GM12865 (cell line): Measurements from ENCODE around the gene SH3RF2.

ENCODE experiments used
- DNase-seq: peaks from one replicate; pipeline ENCODE4 v3.0.0; 2010; ENCODE audit warnings: low read depth
- H3K4me3 ChIP-seq: 2 replicates; pipeline ENCODE4 v1.5.1; 2011; ENCODE audit warnings: mild to moderate bottlenecking, low read depth, low read length, control low read depth
- TF ChIP-seq, protein P1 (sequence below): IDR thresholded peaks from 2 replicates; pipeline ENCODE4 v1.5.1; 2011; ENCODE audit warnings: low read length, control low read depth, low read depth, inconsistent platforms; ENCODE audit not compliant: insufficient read depth; ENCODE audit errors: missing control alignments

The SH3RF2 gene

GRCh38 chr5:145912019-145912418 lies 24.4 kb upstream of the SH3RF2 start:
- TF ChIP-seq, protein P1, sequence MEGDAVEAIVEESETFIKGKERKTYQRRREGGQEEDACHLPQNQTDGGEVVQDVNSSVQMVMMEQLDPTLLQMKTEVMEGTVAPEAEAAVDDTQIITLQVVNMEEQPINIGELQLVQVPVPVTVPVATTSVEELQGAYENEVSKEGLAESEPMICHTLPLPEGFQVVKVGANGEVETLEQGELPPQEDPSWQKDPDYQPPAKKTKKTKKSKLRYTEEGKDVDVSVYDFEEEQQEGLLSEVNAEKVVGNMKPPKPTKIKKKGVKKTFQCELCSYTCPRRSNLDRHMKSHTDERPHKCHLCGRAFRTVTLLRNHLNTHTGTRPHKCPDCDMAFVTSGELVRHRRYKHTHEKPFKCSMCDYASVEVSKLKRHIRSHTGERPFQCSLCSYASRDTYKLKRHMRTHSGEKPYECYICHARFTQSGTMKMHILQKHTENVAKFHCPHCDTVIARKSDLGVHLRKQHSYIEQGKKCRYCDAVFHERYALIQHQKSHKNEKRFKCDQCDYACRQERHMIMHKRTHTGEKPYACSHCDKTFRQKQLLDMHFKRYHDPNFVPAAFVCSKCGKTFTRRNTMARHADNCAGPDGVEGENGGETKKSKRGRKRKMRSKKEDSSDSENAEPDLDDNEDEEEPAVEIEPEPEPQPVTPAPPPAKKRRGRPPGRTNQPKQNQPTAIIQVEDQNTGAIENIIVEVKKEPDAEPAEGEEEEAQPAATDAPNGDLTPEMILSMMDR: no peak
- DNase-seq: no peak
- no peak overlapping the region for H3K4me3 ChIP-seq

- DNase-seq: no peak
- TF ChIP-seq, protein P1: no peak
- H3K4me3 ChIP-seq: no peak overlapping the region
Measured at GRCh38 chr5:145912594-145912993, 23.8 kb upstream of the SH3RF2 start.

GRCh38 chr5:145913701-145914100 lies 22.7 kb upstream of the SH3RF2 start:
- TF ChIP-seq, protein P1: no peak
- H3K4me3 ChIP-seq: no peak overlapping the region
- no peak for DNase-seq

- TF ChIP-seq, protein P1: no peak
- DNase-seq: no peak
- no peak overlapping the region for H3K4me3 ChIP-seq
Measured at GRCh38 chr5:145915970-145916638, 20.3 kb upstream of the SH3RF2 start.

DNA sequence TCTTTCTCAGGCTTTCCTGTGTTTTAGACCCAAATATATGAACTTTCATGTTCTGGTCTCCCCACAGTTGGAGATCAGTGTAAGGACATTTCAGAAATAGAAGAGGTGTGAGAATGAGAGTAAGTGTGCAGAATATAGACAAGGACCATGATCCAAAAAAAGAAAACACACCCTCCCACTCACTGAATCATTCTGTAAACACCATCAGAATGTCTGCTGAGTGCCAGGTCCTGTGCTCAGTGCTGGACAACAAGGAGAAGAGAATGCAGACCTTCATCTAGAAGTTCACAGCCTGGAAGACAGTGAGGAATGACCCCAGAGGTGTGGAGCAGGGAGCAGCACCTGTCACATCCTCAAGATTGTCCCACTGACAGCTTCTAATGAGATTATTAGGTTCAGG lies 19.1 kb upstream of the SH3RF2 start:
- no peak for DNase-seq
- H3K4me3 ChIP-seq: no peak overlapping the region
- TF ChIP-seq, protein P1: no peak

DNA sequence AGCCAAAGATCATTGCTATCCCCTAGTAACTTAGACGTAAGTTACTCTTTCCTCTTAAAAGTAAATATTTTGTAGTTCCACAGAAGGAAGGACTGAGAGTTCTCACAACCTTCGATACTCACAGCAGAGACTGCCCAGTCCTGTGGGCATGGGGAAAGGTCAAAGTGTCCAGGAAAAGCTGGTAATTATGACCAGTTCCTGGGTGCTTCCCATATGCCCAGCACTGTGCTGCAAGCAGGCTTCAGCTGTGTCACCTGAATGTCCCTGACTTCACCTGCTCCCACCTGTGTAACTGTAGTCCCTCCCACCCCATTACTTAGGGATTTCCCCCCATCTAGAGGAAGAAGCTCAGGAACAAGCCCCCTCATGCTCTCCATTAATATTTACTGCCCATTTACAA lies 18.0 kb upstream of the SH3RF2 start:
- no peak overlapping the region for H3K4me3 ChIP-seq
- no peak for DNase-seq
- TF ChIP-seq, protein P1: no peak

- TF ChIP-seq, protein P1: no peak
- no peak overlapping the region for H3K4me3 ChIP-seq
- DNase-seq: no peak
Measured at GRCh38 chr5:145919413-145919812, 17.0 kb upstream of the SH3RF2 start.
